ENCODE results near the gene RALGAPA1.
"Not testable (repeated sequence)": the region's sequence is repeated elsewhere in the genome, so short reads cannot be mapped to it uniquely, and the experiment has no call there.

The RALGAPA1 gene

GRCh38 chr14:35776823-35777222 is 32.3 kb downstream of the RALGAPA1 start:
- Histone ChIP-seq H3K9me2 (replicated peaks; ENCODE audit: insufficient read depth, low read length) (no peaks in the 10 kb centered on the region), H3K79me2 (ENCODE audit: low read length) (0 out of 2 replicates have a peak, but pooled peaks cover 2% of the 10 kb centered on the region), H3K4me3 (ENCODE audit: low read length) (no peak overlapping the region), H2AFZ (ENCODE audit: low read length) (no peak overlapping the region), H3K9me3 (replicated peaks; ENCODE audit: insufficient read depth, low read length) (no peaks in the 10 kb centered on the region), H3K27ac (ENCODE audit: low read length) (no peak overlapping the region), H3K27me3 (replicated peaks; ENCODE audit: insufficient read depth, low read length) (no peaks in the 10 kb centered on the region), H3K4me2 (ENCODE audit: low read depth, low read length) (no peak overlapping the region), H3K9ac (ENCODE audit: low read length) (no peak overlapping the region), H3F3A (ENCODE audit: insufficient read depth, low read length) (no peaks in the 10 kb centered on the region), H3K36me3 (replicated peaks; ENCODE audit: insufficient read depth, low read length) (no peaks in the 10 kb centered on the region), H4K20me1 (ENCODE audit: insufficient read depth, low read length) (no peaks in the 10 kb centered on the region), H3K4me1 (ENCODE audit: low read length) (no peaks in the 10 kb centered on the region)
- TF ChIP-seq CTCF (IDR thresholded peaks at IDR 0.05; ENCODE audit: low read length) = no peak
- TF ChIP-seq EZH2phosphoT487 (IDR thresholded peaks at IDR 0.05; ENCODE audit: low read length) = no peak
- TF ChIP-seq EZH2 (optimal IDR thresholded peaks at IDR 0.05; ENCODE audit: low read depth, low read length) = no peak
- no peak for DNase-seq

GRCh38 chr14:35776085-35776484 is 33.0 kb downstream of the RALGAPA1 start:
- H3K9ac ChIP-seq (ENCODE audit: low read length); H4K20me1 ChIP-seq (ENCODE audit: insufficient read depth, low read length); H3K27me3 ChIP-seq (replicated peaks; ENCODE audit: insufficient read depth, low read length); H3K27ac ChIP-seq (ENCODE audit: low read length); H3K4me3 ChIP-seq (ENCODE audit: low read length); DNase-seq; H3K9me2 ChIP-seq (replicated peaks; ENCODE audit: insufficient read depth, low read length); H2AFZ ChIP-seq (ENCODE audit: low read length); H3K4me1 ChIP-seq (ENCODE audit: low read length); H3K9me3 ChIP-seq (replicated peaks; ENCODE audit: insufficient read depth, low read length); H3K36me3 ChIP-seq (replicated peaks; ENCODE audit: insufficient read depth, low read length); H3K4me2 ChIP-seq (ENCODE audit: low read depth, low read length); H3F3A ChIP-seq (ENCODE audit: insufficient read depth, low read length); H3K79me2 ChIP-seq (ENCODE audit: low read length): not testable (repeated sequence)

- H4K20me1 ChIP-seq (ENCODE audit: insufficient read depth, low read length) = no peaks in the 10 kb centered on the region
- no peaks in the 10 kb centered on the region for H3F3A ChIP-seq (ENCODE audit: insufficient read depth, low read length)
- no peaks in the 10 kb centered on the region for H3K27me3 ChIP-seq (replicated peaks; ENCODE audit: insufficient read depth, low read length)
- H3K4me2 ChIP-seq (ENCODE audit: low read depth, low read length) = no peak overlapping the region
- DNase-seq = no peak
- H3K9me2 ChIP-seq (replicated peaks; ENCODE audit: insufficient read depth, low read length) = no peaks in the 10 kb centered on the region
- H3K9ac ChIP-seq (ENCODE audit: low read length) = no peak overlapping the region
- no peak overlapping the region for H3K4me3 ChIP-seq (ENCODE audit: low read length)
- H3K36me3 ChIP-seq (replicated peaks; ENCODE audit: insufficient read depth, low read length) = no peaks in the 10 kb centered on the region
- H3K4me1 ChIP-seq (ENCODE audit: low read length) = no peaks in the 10 kb centered on the region
- no peak overlapping the region for H2AFZ ChIP-seq (ENCODE audit: low read length)
- no peak overlapping the region for H3K27ac ChIP-seq (ENCODE audit: low read length)
- no peaks in the 10 kb centered on the region for H3K79me2 ChIP-seq (ENCODE audit: low read length)
- no peaks in the 10 kb centered on the region for H3K9me3 ChIP-seq (replicated peaks; ENCODE audit: insufficient read depth, low read length)
- TF ChIP-seq EZH2phosphoT487 (IDR thresholded peaks at IDR 0.05; ENCODE audit: low read length) = no peak
- no peak for TF ChIP-seq CTCF (IDR thresholded peaks at IDR 0.05; ENCODE audit: low read length)
- TF ChIP-seq EZH2 (optimal IDR thresholded peaks at IDR 0.05; ENCODE audit: low read depth, low read length) = no peak
Observed at GRCh38 chr14:35766700-35767082, 42.4 kb downstream of the RALGAPA1 start.

GRCh38 chr14:35766036-35766699 is 42.9 kb downstream of the RALGAPA1 start:
- no peak for DNase-seq
- no peaks in the 10 kb centered on the region for H3F3A ChIP-seq (ENCODE audit: insufficient read depth, low read length)
- H3K4me1 ChIP-seq (ENCODE audit: low read length) = no peaks in the 10 kb centered on the region
- H3K4me2 ChIP-seq (ENCODE audit: low read depth, low read length) = no peak overlapping the region
- no peak overlapping the region for H2AFZ ChIP-seq (ENCODE audit: low read length)
- no peaks in the 10 kb centered on the region for H4K20me1 ChIP-seq (ENCODE audit: insufficient read depth, low read length)
- no peak overlapping the region for H3K9ac ChIP-seq (ENCODE audit: low read length)
- no peaks in the 10 kb centered on the region for H3K27me3 ChIP-seq (replicated peaks; ENCODE audit: insufficient read depth, low read length)
- TF ChIP-seq CTCF (IDR thresholded peaks at IDR 0.05; ENCODE audit: low read length) = no peak
- no peak for TF ChIP-seq EZH2phosphoT487 (IDR thresholded peaks at IDR 0.05; ENCODE audit: low read length)
- TF ChIP-seq EZH2 (optimal IDR thresholded peaks at IDR 0.05; ENCODE audit: low read depth, low read length) = no peak
- H3K27ac ChIP-seq (ENCODE audit: low read length) = no peak overlapping the region
- H3K9me3 ChIP-seq (replicated peaks; ENCODE audit: insufficient read depth, low read length) = no peaks in the 10 kb centered on the region
- no peaks in the 10 kb centered on the region for H3K36me3 ChIP-seq (replicated peaks; ENCODE audit: insufficient read depth, low read length)
- no peak overlapping the region for H3K4me3 ChIP-seq (ENCODE audit: low read length)
- H3K9me2 ChIP-seq (replicated peaks; ENCODE audit: insufficient read depth, low read length) = no peaks in the 10 kb centered on the region
- no peaks in the 10 kb centered on the region for H3K79me2 ChIP-seq (ENCODE audit: low read length)

Data from MM.1S (cell line).